OCI-LY1 (cell line): Measurements from ENCODE around the gene DNAH11.

Experiments used
- EZH2 ChIP-seq: fragments of 200-600 bp; sonication (generic), shearing (Covaris generic); IDR thresholded peaks from 2 replicates; pipeline ENCODE4 v1.8.0; 2017; ENCODE audit warnings: borderline replicate concordance, mixed run types, mild to moderate bottlenecking, antibody characterized with exemption, low read length, moderate library complexity, mixed read lengths
- TF ChIP-seq, protein P1 (sequence below): fragments of 200-600 bp; sonication (generic), shearing (Covaris generic); IDR thresholded peaks from 2 replicates; pipeline ENCODE4 v1.5.1; 2017; ENCODE audit warnings: mild to moderate bottlenecking, antibody characterized with exemption, low read length, moderate library complexity, mixed read lengths

DNA sequence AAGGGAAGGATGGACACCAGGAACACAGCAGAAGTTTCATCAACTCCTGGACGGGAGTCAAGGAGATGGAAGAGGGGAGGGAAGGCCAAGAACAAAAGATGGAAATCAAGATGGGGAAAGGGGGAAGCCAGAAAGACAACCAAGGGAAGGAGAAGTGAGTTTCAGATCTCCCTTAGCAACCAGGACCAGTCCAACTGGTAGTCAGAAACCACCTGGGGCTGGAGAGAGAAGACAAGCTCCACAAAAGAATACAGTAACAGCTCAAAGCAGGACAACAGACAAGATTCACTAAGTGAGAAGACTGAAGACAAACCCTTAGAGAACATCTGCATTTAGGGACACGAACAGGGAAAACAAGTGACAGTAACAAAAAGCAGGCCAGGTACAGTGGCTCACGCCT lies 372.3 kb downstream of the DNAH11 start:
- TF ChIP-seq, protein P1, sequence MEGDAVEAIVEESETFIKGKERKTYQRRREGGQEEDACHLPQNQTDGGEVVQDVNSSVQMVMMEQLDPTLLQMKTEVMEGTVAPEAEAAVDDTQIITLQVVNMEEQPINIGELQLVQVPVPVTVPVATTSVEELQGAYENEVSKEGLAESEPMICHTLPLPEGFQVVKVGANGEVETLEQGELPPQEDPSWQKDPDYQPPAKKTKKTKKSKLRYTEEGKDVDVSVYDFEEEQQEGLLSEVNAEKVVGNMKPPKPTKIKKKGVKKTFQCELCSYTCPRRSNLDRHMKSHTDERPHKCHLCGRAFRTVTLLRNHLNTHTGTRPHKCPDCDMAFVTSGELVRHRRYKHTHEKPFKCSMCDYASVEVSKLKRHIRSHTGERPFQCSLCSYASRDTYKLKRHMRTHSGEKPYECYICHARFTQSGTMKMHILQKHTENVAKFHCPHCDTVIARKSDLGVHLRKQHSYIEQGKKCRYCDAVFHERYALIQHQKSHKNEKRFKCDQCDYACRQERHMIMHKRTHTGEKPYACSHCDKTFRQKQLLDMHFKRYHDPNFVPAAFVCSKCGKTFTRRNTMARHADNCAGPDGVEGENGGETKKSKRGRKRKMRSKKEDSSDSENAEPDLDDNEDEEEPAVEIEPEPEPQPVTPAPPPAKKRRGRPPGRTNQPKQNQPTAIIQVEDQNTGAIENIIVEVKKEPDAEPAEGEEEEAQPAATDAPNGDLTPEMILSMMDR, result no peak
- no peak for TF ChIP-seq EZH2
